Stomach (tissue), 9 donors: Measurements from ENCODE around the gene LAMB3. TPM values are rescaled to one million over a fixed set of nuclear protein-coding genes. Genes with fewer than 3 reads are reported as not detected.

Experiments
- DNase-seq, 2 donors: peaks; one replicate each; pipeline versions ENCODE4 v3.0.0 to v3.0.0-alpha.2; 2013 to 2019
- H3K27ac ChIP-seq, 5 donors: fragments of 200-600 bp in 4 of 5; sonication (generic) in 4 of 5; one replicate each; pipeline ENCODE4 v1.5.1; 2013 to 2019; ENCODE audit warnings: mild to moderate bottlenecking in 1 of 5, moderate library complexity in 1 of 5
- H3K27me3 ChIP-seq, 3 donors: fragments of 200-600 bp; sonication (generic); one replicate each; pipeline ENCODE4 v1.5.1; 2017 to 2019; ENCODE audit warnings: mixed run types in 1 of 3
- H3K36me3 ChIP-seq, 4 donors: fragments of 200-600 bp; sonication (generic); 1 replicate in 3 of 4; 2 replicates in 1 of 4; pipeline ENCODE4 v1.5.1; 2016 to 2019
- H3K4me1 ChIP-seq, 4 donors: fragments of 200-600 bp; sonication (generic); one replicate each; pipeline ENCODE4 v1.5.1; 2016 to 2019
- H3K4me3 ChIP-seq, 4 donors: fragments of 200-600 bp; sonication (generic) in 3 of 4; one replicate each; pipeline ENCODE4 v1.5.1; 2016 to 2019; ENCODE audit warnings: mild to moderate bottlenecking in 1 of 4
- H3K9me3 ChIP-seq, 4 donors: fragments of 200-600 bp; sonication (generic); one replicate each; pipeline ENCODE4 v1.5.1; 2016 to 2019
- CTCF ChIP-seq, 7 experiments: fragments of 450-650 bp in 4 of 7; fragments of 200-600 bp in 3 of 7; sonication (generic) in 3 of 7; IDR thresholded peaks; one replicate each; pipeline ENCODE4 v1.5.1; 2016 to 2019; ENCODE audit warnings: antibody characterized with exemption in 7 of 7, control low read depth in 2 of 7, mild to moderate bottlenecking in 1 of 7
- EP300 ChIP-seq: sonication (generic); formaldehyde crosslinking; IDR thresholded peaks from one replicate; pipeline ENCODE4 v1.6.1; 2017; ENCODE audit warnings: antibody characterized with exemption
- POLR2A ChIP-seq, 4 donors: fragments of 450-650 bp; IDR thresholded peaks; one replicate each; pipeline ENCODE4 v1.6.1; 2016; ENCODE audit warnings: antibody characterized with exemption in 4 of 4, control low read depth in 2 of 4, mild to moderate bottlenecking in 1 of 4, moderate library complexity in 1 of 4
- POLR2AphosphoS5 ChIP-seq, 3 donors: sonication (generic); formaldehyde crosslinking; IDR thresholded peaks; one replicate each; pipeline ENCODE4 v1.6.1; 2016; ENCODE audit warnings: antibody characterized with exemption in 3 of 3
- WGBS, 5 donors: extraction: QIAGEN DNeasy Blood & Tissue Kit in 3 of 5; methylation state at CpG; one replicate each; pipeline versions ENCODE4 v1.1.5 to v1.1.7; 2013 to 2018; 5-methylcytosine and 5-hydroxymethylcytosine counted together
- intact Hi-C: fragments of 100-400 bp; cut with DNase I; formaldehyde crosslinking; loops from one replicate; pipeline ENCODE4 v1.15.1; 2023; ENCODE audit warnings: low total_unique reads
- polyA plus RNA-seq, 3 donors: library from polyadenylated mRNA; stranded (reverse); fragments of 200-250 nt; gene quantifications; one replicate each; pipeline ENCODE4 v1.2.3, GENCODE V29; 2013
- total RNA-seq, 5 donors: library from RNA; depleted of rRNA; stranded (reverse); fragments of >200 nt; gene quantifications; one replicate each; pipeline versions ENCODE4 v1.1.0 to v1.2.3, GENCODE V29; 2014 to 2016
- donor health status: healthy with polysubstance abuse.
- donor health status: Bipolar disorder and iron deficiency.
- donor health status: healthy.

LAMB3 gene
- total and polyA plus RNA-seq, 8 donors, result 12.8 to 105 (median 49.8) TPM

GRCh38 chr1:209648346-209648745 lies 3.9 kb downstream of the LAMB3 start:
- Histone ChIP-seq H3K9me3 (no peaks in the 10 kb centered on the region), H3K36me3 (peaks cover 0 to 21% (median 0%) of the 10 kb centered on the region in 4 donors), H3K27ac (peak overlapping the region in 3 of 5 donors; percentile 60 to 83 (median 81)), H3K4me1 (peaks cover 45 to 98% (median 70%) of the 10 kb centered on the region in 4 donors), H3K27me3 (no peaks in the 10 kb centered on the region), H3K4me3 (peak overlapping the region in 2 of 4 donors; percentile 11 to 15)
- DNase-seq, result no peak
- intact Hi-C loops, result no loop called here
- TF ChIP-seq POLR2A (IDR thresholded peaks at IDR 0.05) (no peak), EP300 (no peak), CTCF (IDR thresholded peaks at IDR 0.05) (no peak), POLR2AphosphoS5 (IDR thresholded peaks at IDR 0.05) (no peak)

GRCh38 chr1:209647156-209647555 lies 5.1 kb downstream of the LAMB3 start:
- intact Hi-C loops, result no loop called here
- no peak for TF ChIP-seq EP300
- no peak for TF ChIP-seq CTCF (IDR thresholded peaks at IDR 0.05)
- TF ChIP-seq POLR2AphosphoS5 (IDR thresholded peaks at IDR 0.05), result no peak
- no peak for TF ChIP-seq POLR2A (IDR thresholded peaks at IDR 0.05)
- H3K4me1 ChIP-seq, result peaks cover 45 to 98% (median 72%) of the 10 kb centered on the region in 4 donors

GRCh38 chr1:209646558-209646957 lies 5.7 kb downstream of the LAMB3 start:
- Histone ChIP-seq H3K4me1 (peaks cover 48 to 98% (median 72%) of the 10 kb centered on the region in 4 donors), H3K36me3 (peaks cover 0 to 33% (median 0%) of the 10 kb centered on the region in 4 donors), H3K9me3 (no peaks in the 10 kb centered on the region), H3K27me3 (no peaks in the 10 kb centered on the region), H3K4me3 (no peak overlapping the region), H3K27ac (no peak overlapping the region)
- 78 to 96% (median 91%) methylated on average over 5 of the region's 5 CpGs for WGBS, 5 donors
- no peak for TF ChIP-seq POLR2AphosphoS5 (IDR thresholded peaks at IDR 0.05)
- TF ChIP-seq POLR2A (IDR thresholded peaks at IDR 0.05), result no peak
- TF ChIP-seq EP300, result no peak
- no peak for DNase-seq
- intact Hi-C loops, result no loop called here

More at GRCh38 chr1:209647156-209647555, 5.1 kb downstream of the LAMB3 start:
- H3K9me3 ChIP-seq, result no peaks in the 10 kb centered on the region
- 82 to 91% (median 89%) methylated on average over 4 of the region's 4 CpGs for WGBS, 5 donors
- no peak overlapping the region for H3K27ac ChIP-seq
- no peak for DNase-seq
- no peaks in the 10 kb centered on the region for H3K27me3 ChIP-seq
- peaks cover 0 to 30% (median 0%) of the 10 kb centered on the region in 4 donors for H3K36me3 ChIP-seq
- H3K4me3 ChIP-seq, result no peak overlapping the region

GRCh38 chr1:209645574-209646452 lies 6.4 kb downstream of the LAMB3 start:
- Histone ChIP-seq H3K4me1 (peaks cover 46 to 96% (median 70%) of the 10 kb centered on the region in 4 donors), H3K4me3 (no peak overlapping the region), H3K36me3 (peaks cover 0 to 34% (median 0%) of the 10 kb centered on the region in 4 donors), H3K9me3 (no peaks in the 10 kb centered on the region), H3K27me3 (no peaks in the 10 kb centered on the region), H3K27ac (no peak overlapping the region)
- intact Hi-C loops, result no loop called here
- no peak for TF ChIP-seq CTCF (IDR thresholded peaks at IDR 0.05)
- no peak for TF ChIP-seq POLR2AphosphoS5 (IDR thresholded peaks at IDR 0.05)
- TF ChIP-seq EP300, result no peak
- TF ChIP-seq POLR2A (IDR thresholded peaks at IDR 0.05), result no peak
- 74 to 82% (median 80%) methylated on average over 16 of the region's 16 CpGs for WGBS, 5 donors
- peak in 1 of 2 donors; percentile 41 for DNase-seq
